Activated CD4-positive, alpha-beta T cell treated with anti-CD3 and anti-CD28 coated beads for 1 hour (primary cell): ENCODE results near the gene CHML.

ENCODE experiments used
- DNase-seq: peaks from one replicate; pipeline ENCODE4 v3.0.0-alpha.2; 2020

CHML gene

DNA sequence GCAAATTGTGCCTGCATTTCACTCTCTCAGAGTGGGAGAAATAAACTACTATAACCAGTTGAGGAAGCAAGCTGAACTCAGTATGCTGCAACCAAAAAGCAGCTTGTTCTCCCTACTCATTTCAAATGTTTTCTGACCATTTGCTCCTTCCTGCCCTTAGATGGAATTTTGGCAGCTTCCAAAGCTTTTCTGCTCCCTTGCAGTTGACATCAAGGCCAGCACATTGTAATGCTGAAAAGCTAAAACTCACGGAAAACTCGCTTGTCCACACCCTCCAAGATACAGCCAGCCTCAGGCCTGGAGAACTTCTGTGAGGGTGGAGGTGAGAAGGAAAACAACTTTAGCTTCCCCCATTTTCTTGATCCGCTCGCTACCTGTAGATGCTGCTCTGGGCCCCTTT, 5.0 kb upstream of the CHML start:
- no peak for DNase-seq

DNA sequence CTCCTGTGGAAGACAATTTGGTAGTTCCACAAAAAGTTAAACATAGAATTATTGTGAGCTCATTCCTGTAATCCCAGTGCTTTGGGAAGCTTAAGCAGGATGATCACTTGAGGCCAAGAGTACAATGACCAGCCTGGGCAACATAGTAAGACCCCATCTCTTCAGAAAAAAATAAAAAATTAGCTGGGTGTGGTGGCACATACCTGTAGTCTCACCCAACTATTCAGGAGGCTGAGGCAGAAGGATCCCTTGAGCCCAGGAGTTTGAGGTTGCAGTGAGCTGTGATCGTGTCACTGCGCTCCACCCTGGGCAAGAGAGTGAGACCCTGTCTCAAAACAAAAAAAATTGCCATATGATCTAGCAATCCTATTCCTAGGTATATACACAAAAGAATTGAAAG, 4.1 kb upstream of the CHML start:
- DNase-seq: no peak

GRCh38 chr1:241642593-241642944, 2.4 kb upstream of the CHML start:
- DNase-seq: no peak

DNA sequence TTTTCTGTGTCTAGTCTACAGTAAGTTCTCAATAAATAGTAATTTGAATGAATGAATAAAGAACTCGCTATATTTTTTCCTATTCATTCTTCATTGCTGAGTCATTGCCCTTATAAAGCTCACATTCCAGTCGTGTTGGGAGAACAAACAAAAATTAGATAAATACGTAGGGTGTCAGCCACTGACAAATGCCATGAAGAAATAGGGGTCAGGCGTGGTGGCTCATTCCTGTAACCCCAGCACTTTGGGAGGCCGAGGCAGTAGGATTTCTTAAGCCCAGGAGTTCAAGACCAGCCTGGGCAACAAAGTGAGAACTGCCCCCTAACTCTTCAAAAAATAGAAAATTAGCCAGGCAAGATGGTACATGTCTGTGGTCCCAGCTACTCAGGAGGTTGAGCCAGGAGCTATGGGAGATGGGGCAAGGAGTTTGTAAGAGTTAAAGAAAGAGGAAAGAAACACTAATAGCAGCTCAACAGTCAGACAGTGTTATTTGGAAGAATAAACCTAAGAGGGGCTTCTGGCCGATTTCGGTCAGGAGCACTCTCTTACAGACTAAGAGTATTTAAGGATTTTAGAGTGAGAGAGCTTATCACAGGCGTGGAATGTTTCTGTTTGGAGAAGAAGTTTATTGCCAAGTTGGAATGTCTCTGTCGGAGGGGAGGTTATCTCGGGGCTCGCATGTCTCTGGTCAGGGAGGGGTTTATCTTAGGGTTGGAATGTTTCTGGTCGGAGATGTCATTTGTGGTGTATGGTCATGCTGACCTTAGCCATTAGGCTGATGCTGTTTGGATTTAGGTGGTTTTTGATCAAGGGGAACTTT, 1.8 kb upstream of the CHML start:
- DNase-seq: no peak

- no peak for DNase-seq
Measured at GRCh38 chr1:241640867-241641622, 876 bp upstream of the CHML start.

DNA sequence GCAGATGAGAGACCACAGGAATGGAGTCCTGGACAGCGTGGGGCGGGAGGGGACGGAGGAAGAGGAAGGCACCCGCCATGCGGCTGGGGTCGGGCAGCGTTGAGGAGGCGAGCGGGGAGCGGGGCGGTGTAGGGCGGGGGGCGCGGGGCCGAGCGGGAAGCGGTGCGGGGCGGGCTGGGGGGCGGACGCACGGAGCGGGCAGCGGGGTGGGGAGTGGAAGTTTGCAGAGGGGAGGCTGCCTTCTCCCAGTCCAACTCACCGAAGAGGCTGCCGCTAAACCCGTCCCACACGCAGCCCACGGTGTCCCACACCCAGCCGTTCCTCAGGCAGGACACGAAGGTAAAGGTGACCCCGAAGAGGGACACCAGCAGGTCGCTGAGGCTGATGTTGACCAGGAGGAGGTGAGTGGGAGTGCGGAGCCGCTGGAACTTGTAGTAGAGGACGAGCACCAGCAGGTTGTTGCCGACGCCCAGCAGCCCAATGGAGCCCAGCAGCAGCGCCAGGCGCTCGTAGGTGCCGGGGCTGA, 483 bp downstream of the CHML start:
- no peak for DNase-seq

DNA sequence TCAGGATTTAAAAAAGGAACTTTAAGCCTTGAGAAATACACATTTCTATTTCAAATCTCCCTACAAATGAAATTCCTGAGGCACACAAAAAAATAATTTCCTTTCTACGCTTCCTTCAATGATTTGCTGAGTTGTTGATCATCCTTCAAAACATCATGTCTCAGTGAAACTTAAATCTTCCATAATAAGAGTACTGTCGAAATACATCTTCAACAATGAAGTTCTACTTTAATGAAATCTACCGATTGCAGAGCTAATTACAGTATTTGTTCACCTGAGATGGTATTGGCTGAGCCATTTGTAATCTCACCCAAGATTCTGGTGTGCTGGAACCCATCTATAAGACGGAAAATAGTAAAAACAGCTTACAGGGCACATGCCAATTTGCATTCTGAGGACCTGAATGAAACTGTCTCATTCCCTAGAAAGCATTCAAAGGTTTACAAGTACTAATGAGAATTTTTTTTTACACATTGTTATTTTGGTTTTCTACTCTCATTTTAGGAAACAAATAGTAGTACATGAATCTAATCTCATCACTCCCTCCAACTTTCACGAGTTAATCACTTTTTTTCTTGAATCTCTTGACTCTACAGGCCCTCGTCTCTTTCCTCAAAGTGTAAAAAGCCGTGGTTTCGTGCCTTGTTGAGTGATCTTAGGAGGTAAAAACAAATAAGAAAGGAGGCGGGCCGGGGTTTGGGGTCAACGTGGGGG, 1.1 kb downstream of the CHML start:
- no peak for DNase-seq

GRCh38 chr1:241638099-241638682, 2.0 kb downstream of the CHML start:
- no peak for DNase-seq

GRCh38 chr1:241637604-241638003, 2.6 kb downstream of the CHML start:
- no peak for DNase-seq

DNA sequence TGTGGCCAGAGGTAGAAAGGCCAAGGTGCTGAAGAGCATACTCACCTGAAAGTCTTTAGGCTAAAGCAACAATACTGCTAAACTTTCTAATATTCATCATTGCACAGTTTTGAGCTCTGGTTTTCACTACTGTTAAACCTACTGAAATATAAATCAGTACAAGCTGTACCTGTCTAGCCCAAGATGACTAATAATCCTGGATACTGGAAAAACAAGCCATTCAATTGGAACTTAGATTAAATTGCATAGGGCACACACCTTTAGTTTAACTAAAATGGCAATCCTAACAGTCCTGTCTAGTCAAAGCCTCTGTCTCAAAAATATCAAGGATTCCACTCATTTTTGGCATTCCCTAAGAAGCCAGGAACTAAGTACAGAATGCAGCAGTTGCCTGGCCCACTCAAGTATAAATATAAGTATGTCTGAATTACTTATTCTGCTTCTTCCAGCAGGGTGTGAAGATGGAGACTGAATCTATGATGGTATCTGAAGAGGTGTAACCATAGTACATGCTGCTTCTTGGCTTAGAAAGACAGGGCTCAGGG, 3.1 kb downstream of the CHML start:
- no peak for DNase-seq

GRCh38 chr1:241636291-241636690, 3.9 kb downstream of the CHML start:
- no peak for DNase-seq

GRCh38 chr1:241635556-241636152, 4.5 kb downstream of the CHML start:
- no peak for DNase-seq

DNA sequence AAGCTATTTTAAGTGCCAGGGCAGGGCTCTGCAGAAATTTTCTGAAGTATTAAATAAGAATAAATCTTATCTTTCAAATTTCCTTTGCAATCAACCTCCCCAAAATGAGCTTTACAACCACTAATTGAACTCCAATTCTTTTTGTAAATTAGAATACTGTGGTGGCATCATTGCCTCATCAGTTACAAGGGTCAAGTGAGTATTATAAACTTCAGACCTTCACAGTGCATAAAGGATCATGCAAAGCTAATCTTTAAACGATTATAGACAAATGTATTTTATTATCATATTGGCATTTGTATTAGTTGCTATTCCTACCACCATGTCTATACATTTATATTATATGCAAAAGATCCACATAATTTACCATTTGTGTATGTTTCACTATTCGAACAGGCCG, 7.2 kb downstream of the CHML start:
- DNase-seq: no peak

DNA sequence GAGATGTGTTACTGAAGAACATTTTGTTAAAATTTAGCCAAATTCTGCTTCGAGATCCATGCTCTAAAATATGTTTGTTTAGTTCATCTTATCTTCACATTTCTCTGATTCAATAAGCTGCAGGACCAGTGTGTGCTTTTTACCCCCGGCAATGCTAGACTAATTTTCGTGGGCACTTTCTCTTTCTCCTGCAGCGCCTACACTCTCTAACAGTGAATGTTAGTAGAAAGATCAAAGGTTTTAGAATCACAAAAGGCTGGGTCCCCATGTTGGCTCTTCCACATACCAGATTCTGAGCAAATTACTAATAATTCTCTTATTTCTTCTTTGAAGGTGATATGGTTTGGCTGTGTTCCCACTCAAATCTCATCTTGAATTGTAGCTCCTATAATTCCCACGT, 8.5 kb downstream of the CHML start:
- no peak for DNase-seq

GRCh38 chr1:241630899-241631298, 9.3 kb downstream of the CHML start:
- no peak for DNase-seq

DNA sequence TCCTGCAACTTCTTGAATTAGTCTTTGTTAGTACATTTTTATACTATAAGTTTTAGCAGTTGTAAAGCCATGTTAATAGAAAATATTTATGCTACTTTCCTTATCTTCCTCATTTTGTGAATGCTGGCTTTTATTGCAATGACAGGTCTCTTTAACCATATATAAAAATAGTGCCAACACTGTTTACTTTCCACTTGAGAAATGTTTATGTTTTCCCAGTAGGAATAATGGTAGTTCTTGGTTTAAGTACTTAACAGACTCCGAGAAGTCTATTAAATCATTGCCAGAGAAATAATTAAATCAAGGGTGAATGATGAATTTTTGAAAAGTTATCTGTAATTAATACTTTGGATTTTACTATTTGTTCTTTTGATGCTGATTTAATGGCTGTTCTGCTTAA, 9.7 kb downstream of the CHML start:
- DNase-seq: no peak

- DNase-seq: no peak
Measured at GRCh38 chr1:241630005-241630404, 10.2 kb downstream of the CHML start.

DNA sequence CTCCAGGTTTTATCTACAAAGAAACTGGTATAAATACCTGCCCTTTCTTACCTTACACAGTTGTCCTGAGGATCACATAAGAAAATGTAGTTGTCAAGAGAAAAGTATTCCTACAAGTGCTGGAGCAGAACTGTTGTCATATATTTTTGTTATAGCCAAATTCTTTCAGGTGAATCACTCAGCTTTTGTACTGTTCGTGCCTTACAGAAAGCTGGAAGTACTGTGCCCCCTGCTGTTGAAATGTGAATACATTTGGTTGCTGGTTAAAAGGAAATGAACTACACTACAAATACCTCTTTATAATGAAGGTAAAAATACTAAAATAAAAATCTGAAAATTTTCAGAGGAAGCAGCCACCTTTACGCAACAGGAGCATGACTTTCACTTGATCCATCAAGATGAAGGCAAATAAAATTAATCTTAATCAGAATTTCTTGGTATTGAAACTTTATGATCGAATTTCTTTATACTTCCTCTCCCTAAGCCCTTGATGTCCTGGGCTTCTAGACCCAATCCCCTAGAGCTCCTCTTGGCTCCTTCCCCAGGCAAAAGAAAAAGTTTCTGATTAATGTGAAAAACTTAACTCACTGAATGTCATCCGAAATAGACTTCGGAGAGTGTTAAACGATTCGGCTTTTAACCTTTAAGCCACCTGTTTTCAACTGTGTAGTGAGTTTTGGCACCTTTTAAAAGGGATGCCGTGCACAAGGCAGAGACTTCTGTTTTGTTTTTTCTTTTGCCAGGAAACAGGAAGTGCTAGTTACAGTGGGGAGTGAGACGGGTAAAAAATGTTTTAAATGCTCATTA, 12.5 kb downstream of the CHML start:
- no peak for DNase-seq

DNA sequence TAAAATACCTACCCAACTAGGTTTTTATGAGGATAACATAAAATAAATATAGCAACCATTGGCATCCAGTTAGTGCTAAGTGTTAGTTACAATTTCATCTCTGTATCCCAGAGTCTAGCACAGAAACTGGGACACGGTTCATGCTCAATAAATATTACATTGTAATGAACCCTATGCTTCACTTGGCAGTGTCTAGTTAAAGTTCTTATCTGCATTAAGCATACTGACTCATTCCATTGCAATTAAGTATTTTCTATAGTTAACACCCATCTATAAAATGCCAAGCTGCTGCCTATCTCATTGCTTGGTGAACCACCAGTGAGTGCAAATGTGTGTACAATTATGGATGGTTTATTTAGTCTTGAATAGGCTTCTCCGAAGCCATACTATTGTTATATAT, 15.2 kb downstream of the CHML start:
- no peak for DNase-seq

DNA sequence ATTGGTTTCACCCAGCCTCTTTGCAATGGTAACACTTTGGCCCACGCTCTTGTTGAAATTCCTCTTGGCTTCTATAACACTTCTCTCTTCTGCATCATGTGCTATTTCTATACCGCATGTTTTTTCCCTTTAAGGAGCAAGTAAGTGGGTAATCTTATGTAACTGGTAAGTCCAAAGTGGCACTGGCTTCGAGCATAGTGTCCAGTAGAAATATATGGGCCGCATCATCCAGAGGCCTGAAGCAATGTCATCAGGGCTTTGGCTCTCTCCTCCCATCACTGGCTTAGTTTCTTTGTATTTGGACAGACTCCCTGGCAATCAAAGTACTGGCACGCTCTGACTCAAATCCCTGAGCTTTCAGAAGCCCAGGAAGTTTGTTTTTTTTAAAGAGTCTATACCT, 17.5 kb downstream of the CHML start:
- DNase-seq: no peak

GRCh38 chr1:241617426-241617825, 22.7 kb downstream of the CHML start:
- DNase-seq: no peak
